RPMI7951 (cell line): ENCODE data around the gene ELP6. TPM values are rescaled to one million over a fixed set of nuclear protein-coding genes. Genes with fewer than 3 reads are reported as not detected.

ENCODE experiments used
- DNase-seq: peaks from one replicate; pipeline ENCODE4 v3.0.0-alpha.2; 2012; ENCODE audit warnings: low read depth
- total RNA-seq: library from RNA; depleted of rRNA; stranded (reverse); fragments of >200 nt; shearing (Covaris generic); gene quantifications from 2 replicates; pipeline ENCODE4 v1.2.3, GENCODE V29; 2014; rRNA removed

Gene ELP6
- total RNA-seq = 40.4 and 46.2 TPM in 2 replicates

DNA sequence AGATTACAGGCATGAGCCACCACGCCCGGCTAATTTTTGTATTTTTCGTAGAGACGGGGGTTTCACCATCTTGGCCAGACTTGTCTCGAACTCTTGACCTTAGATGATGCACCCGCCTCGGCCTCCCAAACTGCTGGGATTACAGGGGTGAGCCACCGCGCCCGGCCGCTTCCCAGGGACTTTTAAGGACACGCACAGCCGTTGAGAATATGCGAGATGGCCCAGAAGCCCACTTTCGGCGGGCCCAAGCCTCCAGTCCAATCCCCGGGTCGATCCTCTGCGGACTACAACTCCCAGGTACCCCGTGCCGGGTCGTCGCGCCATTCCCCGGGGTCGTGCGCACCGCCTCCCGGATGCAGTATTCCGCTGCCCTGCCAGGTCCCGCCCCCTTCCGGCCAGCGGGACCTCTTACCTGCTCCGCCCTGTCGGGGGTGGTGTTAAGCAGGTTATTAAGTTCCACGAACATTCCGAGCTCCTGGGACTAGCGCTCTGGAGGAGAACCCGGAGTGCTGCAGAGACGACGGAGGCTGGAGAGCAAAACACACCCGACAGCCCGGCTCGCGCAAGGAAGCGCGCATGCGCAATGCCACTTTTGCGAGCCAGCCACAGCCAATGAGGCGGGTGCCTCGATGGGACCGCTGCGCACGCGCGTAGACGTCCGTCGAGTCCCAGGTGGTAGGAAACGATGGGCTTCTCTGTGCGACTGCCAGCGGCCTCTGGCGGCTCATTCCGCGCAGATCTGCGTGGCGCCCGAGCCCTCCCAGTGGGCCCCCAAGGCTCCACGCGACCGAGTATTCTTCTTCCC is at the start of gene ELP6:
Gene ELP6 (minus strand): TSS at position 588 of the 805 bp plus-strand sequence. CDS start 122 bp downstream, at position 466.
- DNase-seq = peak; percentile 96

DNA sequence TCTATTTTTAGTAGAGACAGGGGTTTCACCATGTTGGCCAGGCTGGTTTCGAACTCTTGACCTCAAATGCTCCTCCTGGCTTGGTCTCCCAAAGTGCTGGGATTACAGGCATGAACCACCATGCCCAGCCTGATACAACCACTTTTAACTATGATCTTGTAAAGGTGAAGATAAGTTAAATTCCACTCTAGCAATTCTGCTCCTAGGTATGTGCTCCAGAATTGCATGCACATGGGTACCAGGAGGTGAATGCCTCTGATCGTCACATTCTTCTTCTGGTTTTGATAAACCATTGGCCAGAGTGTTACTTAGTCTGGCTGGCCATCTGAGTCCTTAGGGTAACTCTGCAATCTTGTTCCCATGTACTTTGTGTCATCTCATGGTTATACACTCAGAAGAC is 42.8 kb upstream of the ELP6 start:
- DNase-seq = no peak

- DNase-seq = no peak
Observed at GRCh38 chr3:47554335-47554734, 40.8 kb upstream of the ELP6 start.

DNA sequence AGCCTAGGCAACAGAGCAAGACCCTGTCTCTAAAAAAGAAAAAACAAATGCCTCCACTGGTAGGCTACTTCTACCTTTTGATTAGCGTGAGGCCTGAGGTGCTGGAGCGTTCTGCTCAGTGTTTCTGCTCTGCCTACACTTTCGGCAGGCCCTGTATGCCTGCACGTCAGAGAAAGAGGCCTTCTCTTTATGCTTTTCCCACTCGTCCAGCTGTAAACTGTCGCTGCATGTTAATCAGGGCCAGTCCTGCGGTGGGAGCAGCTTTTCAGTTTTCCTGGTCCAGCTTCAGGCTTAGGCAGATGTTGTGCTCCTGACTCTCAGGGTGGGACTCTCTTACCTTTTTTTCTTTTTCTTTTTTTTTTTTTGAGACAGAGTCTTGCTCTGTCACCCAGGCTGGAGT is 39.9 kb upstream of the ELP6 start:
- no peak for DNase-seq

- DNase-seq = no peak
Observed at GRCh38 chr3:47542471-47543173, 29.1 kb upstream of the ELP6 start.

DNA sequence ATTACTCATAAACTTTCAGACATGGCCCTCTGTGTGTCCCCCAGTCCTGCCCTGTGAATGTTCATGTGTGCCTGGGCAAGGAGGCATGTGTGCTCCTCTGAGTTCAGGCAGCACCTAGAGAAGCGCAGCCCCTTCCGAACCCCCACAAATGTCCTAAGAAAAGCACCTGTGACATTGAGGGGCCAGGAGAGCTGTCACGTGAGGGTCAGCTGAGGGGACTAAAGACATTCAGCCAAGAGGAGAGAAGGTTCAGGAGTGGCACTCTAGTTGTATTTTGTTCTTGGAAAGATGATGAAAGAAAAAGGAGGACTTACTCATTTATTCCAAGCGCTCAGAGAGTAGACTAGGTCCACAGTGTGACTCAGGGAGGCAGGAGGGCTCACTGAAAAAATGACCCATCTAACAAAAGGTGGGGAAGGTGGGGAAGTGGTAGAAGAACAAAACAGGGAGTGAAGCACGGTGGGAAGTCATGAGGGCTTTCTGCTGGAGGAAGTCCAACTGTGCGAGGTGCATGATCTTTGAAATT is 28.1 kb upstream of the ELP6 start:
- no peak for DNase-seq

- no peak for DNase-seq
Observed at GRCh38 chr3:47540281-47540680, 26.8 kb upstream of the ELP6 start.

DNA sequence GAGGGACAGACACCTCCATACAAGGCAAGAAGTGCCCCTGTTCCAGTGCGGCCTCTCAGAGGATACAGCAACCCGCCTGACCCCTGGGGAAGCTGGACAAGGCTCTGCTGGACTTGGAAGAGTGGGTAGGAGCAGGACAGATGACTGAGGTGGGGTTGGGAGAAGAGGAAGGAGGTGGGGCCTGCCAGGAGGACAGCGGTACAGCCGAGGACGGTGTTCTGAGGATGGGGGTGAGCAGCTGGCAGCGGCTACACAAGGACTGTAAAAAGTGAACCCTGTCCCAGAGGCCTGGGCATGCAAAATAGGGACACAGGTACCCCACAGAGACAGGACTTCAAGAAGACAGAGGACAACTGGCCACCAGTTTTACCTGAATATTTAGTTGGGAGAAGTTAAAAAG is 23.5 kb upstream of the ELP6 start:
- no peak for DNase-seq

DNA sequence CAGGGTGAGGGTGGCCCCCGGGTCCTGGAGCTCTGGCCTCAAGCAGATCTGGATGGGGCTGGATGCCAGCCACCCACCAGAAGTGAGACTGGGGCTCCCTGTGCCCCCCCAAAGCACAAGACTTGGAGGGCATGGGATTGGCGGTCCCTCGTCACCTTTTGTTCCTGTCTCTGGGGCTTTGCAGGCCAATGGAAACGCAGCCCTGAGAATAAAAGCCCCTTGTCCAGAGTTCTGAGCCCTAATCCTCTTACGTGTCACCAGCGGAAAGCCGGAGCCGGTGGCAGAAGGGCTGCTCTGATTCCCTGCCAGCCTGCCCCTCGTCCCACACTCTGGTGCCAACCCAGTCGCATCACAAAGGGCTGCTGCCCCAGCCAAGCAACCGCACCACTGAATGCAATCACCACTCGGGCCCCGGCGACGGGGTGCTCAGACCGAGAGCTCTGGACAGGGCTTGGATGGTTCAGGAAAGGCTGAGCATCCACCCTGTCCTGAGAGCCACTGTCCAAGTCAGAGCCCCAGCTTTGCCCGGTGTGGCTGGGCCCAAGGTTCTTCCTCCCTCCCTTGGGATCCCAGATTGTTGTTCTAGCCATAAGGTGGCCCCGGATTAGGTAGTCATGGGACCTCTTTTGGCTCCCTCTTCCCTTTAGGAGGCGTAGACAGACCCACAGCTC is 22.8 kb upstream of the ELP6 start:
- DNase-seq = no peak

- no peak for DNase-seq
Observed at GRCh38 chr3:47533996-47534454, 20.5 kb upstream of the ELP6 start.

DNA sequence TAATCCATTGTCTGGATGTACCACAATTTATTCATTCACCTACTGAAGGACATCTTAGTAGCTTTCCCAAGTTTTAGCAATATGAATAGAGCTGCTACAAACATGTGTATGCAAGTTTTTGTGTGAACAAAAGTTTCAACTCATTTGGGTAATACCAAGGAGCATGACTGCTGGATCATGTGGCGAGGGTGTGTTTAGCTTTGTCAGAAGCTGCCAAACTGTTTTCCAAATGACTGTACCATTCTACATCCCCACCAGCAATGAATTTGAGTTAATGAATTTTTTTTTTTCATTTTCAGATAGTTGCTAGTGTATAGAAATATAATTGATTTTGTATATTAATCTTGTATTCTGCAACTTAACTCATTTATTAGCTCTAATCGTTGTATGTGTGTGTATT is 20.0 kb upstream of the ELP6 start:
- no peak for DNase-seq

GRCh38 chr3:47527952-47528725 is 14.6 kb upstream of the ELP6 start:
- DNase-seq = no peak

DNA sequence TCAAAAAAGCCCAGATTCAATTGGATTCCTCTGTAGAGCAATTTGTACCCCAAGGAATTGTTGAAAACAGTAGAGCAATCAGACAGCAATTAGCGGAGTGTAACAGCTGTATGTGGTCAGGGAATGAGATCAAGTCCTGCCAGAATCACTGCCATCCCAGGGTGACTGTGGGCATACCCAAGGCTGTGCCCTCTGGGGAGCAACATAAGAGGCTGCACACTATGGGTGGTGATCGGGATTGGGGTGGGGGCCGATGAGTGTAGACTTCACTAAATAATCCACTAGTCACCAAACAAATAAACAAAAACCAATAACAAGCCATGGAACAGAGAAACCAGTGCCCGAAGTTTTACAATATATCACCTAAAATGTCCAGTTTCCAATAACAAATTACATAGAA is 12.1 kb upstream of the ELP6 start:
- DNase-seq = no peak

- no peak for DNase-seq
Observed at GRCh38 chr3:47523310-47524073, 10.0 kb upstream of the ELP6 start.

GRCh38 chr3:47522082-47522987 is 8.8 kb upstream of the ELP6 start:
- DNase-seq = peak; percentile 88

- DNase-seq = no peak
Observed at GRCh38 chr3:47520756-47521155, 7.2 kb upstream of the ELP6 start.

- DNase-seq = no peak
Observed at GRCh38 chr3:47517937-47518336, 4.4 kb upstream of the ELP6 start.

- DNase-seq = no peak
Observed at GRCh38 chr3:47515864-47516319, 2.4 kb upstream of the ELP6 start.

DNA sequence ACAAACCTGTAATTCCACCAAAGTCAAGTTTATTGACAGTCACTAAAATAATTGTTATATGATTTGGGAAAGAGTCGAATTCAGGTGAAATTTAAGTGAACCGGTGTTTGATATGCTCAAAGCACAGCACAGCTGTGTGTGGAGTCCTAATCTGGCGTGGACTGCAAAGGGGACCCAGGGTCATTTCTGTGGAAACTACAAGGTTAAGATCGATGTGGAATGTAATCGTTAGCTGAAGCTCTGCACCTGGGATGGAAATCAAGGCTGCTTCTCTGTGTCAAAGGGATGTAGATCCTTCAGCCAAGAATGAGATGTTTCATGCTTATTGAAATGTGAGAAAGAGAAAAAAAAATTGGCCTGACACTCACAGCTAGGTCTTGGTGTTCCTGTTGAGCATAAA is 1.6 kb upstream of the ELP6 start:
- DNase-seq = no peak
